GM13977 (cell line): ENCODE measurements around the gene FHIT.
"Not testable (repeated sequence)": the region's sequence is repeated elsewhere in the genome, so short reads cannot be mapped to it uniquely, and the experiment has no call there.

Experiments
- DNase-seq: peaks from one replicate; pipeline ENCODE4 v3.0.0; 2012; ENCODE audit warnings: low spot score
- in situ Hi-C: fragments of 300-500 bp; cut with MboI; formaldehyde crosslinking; loops from one replicate; pipeline ENCODE4 v1.12.0; 2022; ENCODE audit warnings: low sequenced_read_pairs, low pct_unique_long_range_greater_than_20kb, mixed read lengths, inconsistent platforms; ENCODE audit not compliant: unreplicated experiment
- TF ChIP-seq, protein P1 (sequence below): IDR thresholded peaks from 2 replicates; pipeline ENCODE4 v1.5.1; 2012; ENCODE audit warnings: mild to moderate bottlenecking, control low read depth; ENCODE audit not compliant: insufficient read depth; ENCODE audit errors: extremely low read depth, missing control alignments

The FHIT gene

DNA sequence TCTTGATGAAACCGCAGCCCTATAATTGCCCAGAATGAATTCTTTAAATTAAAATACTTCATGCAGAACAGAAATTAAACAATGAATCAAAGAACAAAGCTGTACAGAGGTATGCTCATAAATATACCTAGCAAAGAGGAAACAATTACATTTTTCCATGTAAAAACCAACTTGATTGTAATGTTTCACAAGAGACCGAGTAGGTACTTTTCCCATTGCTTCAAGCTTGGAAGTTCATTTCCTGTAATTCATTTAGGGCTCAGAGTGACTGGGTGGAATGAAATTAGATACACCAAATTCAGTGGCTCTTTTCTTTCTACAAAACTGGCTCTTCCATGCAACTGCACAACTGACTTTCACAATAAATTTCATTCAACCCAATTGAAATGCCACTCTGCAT, 51.4 kb downstream of the FHIT start:
- in situ Hi-C loops: no loop called here
- TF ChIP-seq, protein P1, sequence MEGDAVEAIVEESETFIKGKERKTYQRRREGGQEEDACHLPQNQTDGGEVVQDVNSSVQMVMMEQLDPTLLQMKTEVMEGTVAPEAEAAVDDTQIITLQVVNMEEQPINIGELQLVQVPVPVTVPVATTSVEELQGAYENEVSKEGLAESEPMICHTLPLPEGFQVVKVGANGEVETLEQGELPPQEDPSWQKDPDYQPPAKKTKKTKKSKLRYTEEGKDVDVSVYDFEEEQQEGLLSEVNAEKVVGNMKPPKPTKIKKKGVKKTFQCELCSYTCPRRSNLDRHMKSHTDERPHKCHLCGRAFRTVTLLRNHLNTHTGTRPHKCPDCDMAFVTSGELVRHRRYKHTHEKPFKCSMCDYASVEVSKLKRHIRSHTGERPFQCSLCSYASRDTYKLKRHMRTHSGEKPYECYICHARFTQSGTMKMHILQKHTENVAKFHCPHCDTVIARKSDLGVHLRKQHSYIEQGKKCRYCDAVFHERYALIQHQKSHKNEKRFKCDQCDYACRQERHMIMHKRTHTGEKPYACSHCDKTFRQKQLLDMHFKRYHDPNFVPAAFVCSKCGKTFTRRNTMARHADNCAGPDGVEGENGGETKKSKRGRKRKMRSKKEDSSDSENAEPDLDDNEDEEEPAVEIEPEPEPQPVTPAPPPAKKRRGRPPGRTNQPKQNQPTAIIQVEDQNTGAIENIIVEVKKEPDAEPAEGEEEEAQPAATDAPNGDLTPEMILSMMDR: no peak
- DNase-seq: no peak

DNA sequence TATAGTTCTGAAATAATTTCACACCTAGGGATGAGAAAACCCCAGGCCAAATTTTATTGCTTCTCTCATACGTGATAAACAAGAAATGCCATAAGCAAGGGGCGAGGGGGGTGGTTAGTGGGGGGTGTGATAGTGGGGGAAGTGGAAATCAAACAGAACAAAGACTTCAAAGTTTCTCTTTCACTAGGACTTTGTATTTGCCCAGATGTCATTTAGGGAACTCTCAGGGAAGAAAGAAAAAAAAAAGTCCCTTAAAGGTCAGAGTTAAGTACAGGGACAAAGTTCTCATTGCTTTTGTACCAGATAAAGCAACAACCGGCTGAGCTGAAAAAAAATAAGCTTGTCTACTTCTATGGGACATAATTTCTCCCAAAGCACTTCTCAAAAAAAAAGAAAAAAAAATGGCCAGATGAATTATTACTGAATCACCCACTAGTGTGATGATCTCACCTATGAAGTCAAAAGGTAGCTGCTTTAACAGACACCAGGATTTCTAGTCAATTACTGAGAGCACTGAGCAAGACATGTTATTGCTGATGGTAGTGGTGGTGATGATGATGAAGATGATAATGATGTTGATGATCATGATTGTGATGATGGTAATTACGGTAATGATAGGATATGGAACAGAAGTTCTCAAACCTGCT, 56.2 kb downstream of the FHIT start:
- DNase-seq: no peak
- TF ChIP-seq, protein P1: no peak
- in situ Hi-C loops: no loop called here

DNA sequence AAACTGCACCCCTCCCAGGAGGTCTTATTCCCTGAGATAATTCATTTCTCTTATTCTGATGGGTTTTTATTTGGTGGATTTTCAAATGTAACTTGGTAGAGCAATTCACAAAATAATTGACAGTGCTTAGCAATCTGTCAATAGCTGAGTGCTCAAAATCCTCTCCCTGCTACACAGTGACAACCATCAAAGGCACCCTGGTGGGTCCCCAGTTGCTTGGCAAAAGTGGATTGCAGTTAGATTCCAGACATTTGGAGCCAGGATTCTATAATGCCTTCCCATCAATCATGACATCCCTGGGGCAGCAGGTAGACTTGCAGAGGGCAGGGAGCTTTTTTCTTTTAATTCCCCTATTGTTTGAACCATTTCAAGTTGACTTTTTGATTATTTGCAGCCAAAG, 59.0 kb downstream of the FHIT start:
- no peak for DNase-seq
- in situ Hi-C loops: no loop called here

DNA sequence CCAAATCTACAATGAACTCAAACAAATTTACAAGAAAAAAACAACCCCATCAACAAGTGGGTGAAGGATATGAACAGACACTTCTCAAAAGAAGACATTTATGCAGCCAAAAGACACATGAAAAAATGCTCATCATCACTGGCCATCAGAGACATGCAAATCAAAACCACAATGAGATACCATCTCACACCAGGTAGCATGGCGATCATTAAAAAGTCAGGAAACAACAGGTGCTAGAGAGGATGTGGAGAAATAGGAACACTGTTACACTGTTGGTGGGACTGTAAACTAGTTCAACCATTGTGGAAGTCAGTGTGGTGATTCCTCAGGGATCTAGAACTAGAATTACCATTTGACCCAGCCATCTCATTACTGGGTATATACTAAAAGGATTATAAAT, 61.0 kb downstream of the FHIT start:
- DNase-seq, in situ Hi-C loops: not testable (repeated sequence)

More for the DNA sequence above, 59.0 kb downstream of the FHIT start:
- TF ChIP-seq, protein P1: no peak

DNA sequence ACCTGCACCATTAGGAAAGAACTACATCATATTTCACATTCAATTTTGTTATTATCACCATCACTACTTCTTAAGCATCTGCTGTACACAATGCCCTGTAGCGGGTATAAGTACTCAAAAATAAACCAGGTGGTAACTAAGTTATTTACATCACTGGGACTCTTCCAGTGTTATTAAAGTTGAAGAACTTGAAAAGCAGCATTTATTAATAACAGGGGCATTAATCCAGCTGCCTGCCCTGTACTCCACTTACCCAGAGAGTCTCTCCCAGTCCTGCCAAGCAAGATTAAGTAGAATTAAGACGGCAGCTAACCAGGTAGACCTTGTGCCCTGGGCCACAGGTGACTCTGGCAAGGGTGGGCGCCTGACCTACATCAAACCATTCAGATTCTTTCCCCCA, 65.2 kb downstream of the FHIT start:
- no peak for DNase-seq
- in situ Hi-C loops: no loop called here
- TF ChIP-seq, protein P1: no peak

DNA sequence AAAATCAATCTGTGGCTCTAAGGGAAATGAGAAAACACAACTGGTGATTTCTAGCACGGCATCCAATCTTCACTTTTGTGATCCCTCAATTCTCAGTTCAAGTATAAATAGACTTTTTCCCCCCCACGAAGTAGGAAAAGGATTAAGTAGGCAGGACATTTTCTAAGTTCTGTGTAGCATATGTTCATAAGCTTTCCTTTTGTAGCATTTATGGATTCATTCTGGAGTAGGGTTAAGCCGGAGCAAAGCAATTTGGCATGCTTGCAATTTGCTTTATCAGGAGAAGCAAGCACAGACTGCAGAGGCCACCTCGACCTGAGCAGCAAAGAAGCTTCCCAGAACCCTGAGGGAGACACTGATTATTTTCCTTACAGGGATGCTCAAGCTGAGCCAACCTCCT, 66.3 kb downstream of the FHIT start:
- no peak for DNase-seq
- TF ChIP-seq, protein P1: no peak
- in situ Hi-C loops: no loop called here

DNA sequence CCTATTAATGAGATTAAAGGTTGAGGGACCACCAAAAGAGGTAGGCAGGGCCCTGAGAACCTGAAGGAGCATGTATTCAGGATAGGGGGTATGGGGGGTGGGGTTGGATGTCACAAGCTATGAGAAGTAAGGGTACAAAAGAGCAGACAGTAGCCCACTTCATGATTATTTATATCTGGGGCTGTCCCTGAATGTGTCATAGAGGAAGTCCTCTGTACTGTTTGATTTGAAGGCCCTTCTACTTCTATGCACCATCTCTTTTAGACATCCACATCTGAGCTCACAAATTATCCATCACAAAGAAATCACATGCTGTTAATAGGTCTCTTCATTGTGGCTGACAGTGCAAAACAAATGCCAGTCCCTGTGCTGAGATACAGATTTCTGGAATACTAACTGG, 68.6 kb downstream of the FHIT start:
- no peak for DNase-seq
- TF ChIP-seq, protein P1: no peak
- in situ Hi-C loops: no loop called here
